RWPE1 (cell line): Measurements from ENCODE around the gene ACTN4.
A peak's percentile ranks its signal among the peaks of the same experiment; 100 is the strongest.
"Not testable (repeated sequence)": the region's sequence is repeated elsewhere in the genome, so short reads cannot be mapped to it uniquely, and the experiment has no call there.

ENCODE experiments used
- CTCF ChIA-PET: fragments of 350-600 bp; sonication (Branson Sonifier 250); formaldehyde crosslinking; extraction: SDS; loops from one replicate; lab custom pipeline; 2021; lab: Yijun Ruan, JAX
- POLR2A ChIA-PET: fragments of 400-600 bp; formaldehyde crosslinking; extraction: SDS; loops from one replicate; lab custom pipeline; 2020; ENCODE audit warnings: antibody characterized with exemption; ENCODE audit not compliant: low non-redundant PET; lab: Yijun Ruan, JAX
- DNase-seq: peaks from one replicate; pipeline ENCODE4 v3.0.0; 2012; ENCODE audit warnings: low spot score
- H3K27ac ChIP-seq: fragments of 450-650 bp; 2 replicates; pipeline ENCODE4 v1.5.1; 2017
- CTCF ChIP-seq: fragments of 450-650 bp; conservative IDR thresholded peaks from 2 replicates; pipeline ENCODE4 v1.5.1; 2017; ENCODE audit warnings: low read depth, mild to moderate bottlenecking

Gene ACTN4

GRCh38 chr19:38647368-38647965, at the start of gene ACTN4:
TSS of gene ACTN4 (plus strand) at chr19:38647649. CDS start at chr19:38647746, 97 bp downstream.
- ChIA-PET POLR2A (interaction anchor here (0.7 to 1.3 kb wide), 3 partner anchors 12 to 36 kb away, joined by 3 to 5 read pairs (median 4); partner anchors contain the start of gene EIF3K), CTCF (interaction anchor here (1.0 to 2.6 kb wide), 2 partner anchors 11 to 77 kb away, joined by 3 to 7 read pairs; no protein-coding TSS in a partner anchor)
- DNase-seq = peak; percentile 96
- TF ChIP-seq CTCF = no peak
- peak within 1 kb of the TSS; percentile 98 for H3K27ac ChIP-seq

GRCh38 chr19:38599722-38600121, 47.7 kb upstream of the ACTN4 start:
- POLR2A ChIA-PET = no interaction called here
- CTCF ChIA-PET = interaction anchor here (0.6 kb wide), 2 partner anchors 21 to 318 kb away, joined by 3 to 4 read pairs; no protein-coding TSS in a partner anchor
- H3K27ac ChIP-seq = no peak overlapping the region
- no peak for DNase-seq
- TF ChIP-seq CTCF = no peak

GRCh38 chr19:38602856-38603255, 44.6 kb upstream of the ACTN4 start:
- CTCF ChIA-PET, POLR2A ChIA-PET, DNase-seq, H3K27ac ChIP-seq: not testable (repeated sequence)

- TF ChIP-seq CTCF = no peak
- POLR2A ChIA-PET = no interaction called here
- no peak overlapping the region for H3K27ac ChIP-seq
- no peak for DNase-seq
- CTCF ChIA-PET = interaction anchor here (0.7 kb wide), 1 partner anchor 619 kb away, joined by 4 read pairs; no protein-coding TSS in a partner anchor
Measured at GRCh38 chr19:38606131-38606530, 41.3 kb upstream of the ACTN4 start.

GRCh38 chr19:38614289-38614688, 33.2 kb upstream of the ACTN4 start:
- CTCF ChIA-PET = interaction anchor here (0.6 kb wide), 1 partner anchor 20 kb away, joined by 3 read pairs; no protein-coding TSS in a partner anchor
- POLR2A ChIA-PET = no interaction called here
- no peak for DNase-seq
- H3K27ac ChIP-seq = no peak overlapping the region
- no peak for TF ChIP-seq CTCF

- ChIA-PET POLR2A (no interaction called here), CTCF (interaction anchor here (0.6 to 0.7 kb wide), 2 partner anchors 20 to 336 kb away, joined by 3 to 4 read pairs; no protein-coding TSS in a partner anchor)
- TF ChIP-seq CTCF = no peak
- no peak for DNase-seq
- H3K27ac ChIP-seq = no peak overlapping the region
Measured at GRCh38 chr19:38615007-38615581, 32.4 kb upstream of the ACTN4 start.

GRCh38 chr19:38616265-38616664, 31.2 kb upstream of the ACTN4 start:
- POLR2A ChIA-PET = interaction anchor here (1.0 kb wide), 1 partner anchor 67 kb away, joined by 5 read pairs; no protein-coding TSS in a partner anchor
- TF ChIP-seq CTCF = no peak
- CTCF ChIA-PET = no interaction called here
- H3K27ac ChIP-seq = no peak overlapping the region
- DNase-seq = no peak
